ENCODE data around the gene MINDY3. TPM values are rescaled to one million over a fixed set of nuclear protein-coding genes. Genes with fewer than 3 reads are reported as not detected.
"Not testable (repeated sequence)": the region's sequence is repeated elsewhere in the genome, so short reads cannot be mapped to it uniquely, and the experiment has no call there.

The MINDY3 gene
- polyA plus RNA-seq = 4.5 TPM

GRCh38 chr10:15859906-15860691 lies at the start of gene MINDY3:
Gene MINDY3, minus strand, starts transcription at chr10:15860507. Its CDS starts 208 bp downstream, at chr10:15860299.
- H3K4me1 Mint-ChIP-seq = peaks cover 25 to 34% (median 32%) of the 10 kb centered on the region in 3 donors

GRCh38 chr10:15901889-15902288 lies 41.6 kb upstream of the MINDY3 start:
- H3K4me3 Mint-ChIP-seq = no peak overlapping the region
- H3K36me3 Mint-ChIP-seq = no peaks in the 10 kb centered on the region
- H3K9me3 Mint-ChIP-seq = no peaks in the 10 kb centered on the region
- H3K4me1 Mint-ChIP-seq = no peaks in the 10 kb centered on the region
- H3K27ac Mint-ChIP-seq = no peak overlapping the region
- H3K27me3 Mint-ChIP-seq = peaks cover 16% of the 10 kb centered on the region

More at GRCh38 chr10:15859906-15860691, at the start of gene MINDY3:
- H3K9me3 Mint-ChIP-seq = no peaks in the 10 kb centered on the region
- peaks cover 4% of the 10 kb centered on the region for H3K27me3 Mint-ChIP-seq
- peak within 1 kb of the TSS; percentile 94 to 98 (median 96) for H3K27ac Mint-ChIP-seq
- H3K36me3 Mint-ChIP-seq = peaks cover 5% of the 10 kb centered on the region
- H3K4me3 Mint-ChIP-seq = peak within 1 kb of the TSS; percentile 96 to 100 (median 99)

GRCh38 chr10:15898046-15898445 lies 37.7 kb upstream of the MINDY3 start:
- Mint-ChIP-seq H3K4me3 (no peak overlapping the region), H3K27me3 (peaks cover 23% of the 10 kb centered on the region), H3K36me3 (no peaks in the 10 kb centered on the region), H3K9me3 (peaks cover 0 to 4% (median 0%) of the 10 kb centered on the region in 3 donors), H3K4me1 (no peaks in the 10 kb centered on the region), H3K27ac (no peak overlapping the region)

- Mint-ChIP-seq H3K4me1 (no peaks in the 10 kb centered on the region), H3K4me3 (no peak overlapping the region), H3K36me3 (no peaks in the 10 kb centered on the region), H3K9me3 (peaks cover 0 to 4% (median 0%) of the 10 kb centered on the region in 3 donors), H3K27ac (no peak overlapping the region), H3K27me3 (peaks cover 22% of the 10 kb centered on the region)
Observed at GRCh38 chr10:15897287-15897686, 37.0 kb upstream of the MINDY3 start.

- H3K36me3 Mint-ChIP-seq = no peaks in the 10 kb centered on the region
- H3K27ac Mint-ChIP-seq = no peak overlapping the region
- no peak overlapping the region for H3K4me3 Mint-ChIP-seq
- peaks cover 0 to 4% (median 0%) of the 10 kb centered on the region in 3 donors for H3K9me3 Mint-ChIP-seq
- H3K4me1 Mint-ChIP-seq = no peaks in the 10 kb centered on the region
- peaks cover 22% of the 10 kb centered on the region for H3K27me3 Mint-ChIP-seq
Observed at GRCh38 chr10:15896654-15897053, 36.3 kb upstream of the MINDY3 start.

GRCh38 chr10:15884447-15884846 lies 24.1 kb upstream of the MINDY3 start:
- H3K27ac Mint-ChIP-seq = no peak overlapping the region
- peaks cover 26% of the 10 kb centered on the region for H3K27me3 Mint-ChIP-seq
- H3K36me3 Mint-ChIP-seq = peaks cover 1% of the 10 kb centered on the region

GRCh38 chr10:15881542-15881941 lies 21.2 kb upstream of the MINDY3 start:
- Mint-ChIP-seq H3K4me1 (no peaks in the 10 kb centered on the region), H3K27me3 (peaks cover 27% of the 10 kb centered on the region), H3K9me3 (no peaks in the 10 kb centered on the region), H3K36me3 (no peaks in the 10 kb centered on the region), H3K4me3 (no peak overlapping the region), H3K27ac (no peak overlapping the region)

More at GRCh38 chr10:15884447-15884846, 24.1 kb upstream of the MINDY3 start:
- H3K4me1 Mint-ChIP-seq = no peaks in the 10 kb centered on the region
- no peaks in the 10 kb centered on the region for H3K9me3 Mint-ChIP-seq
- no peak overlapping the region for H3K4me3 Mint-ChIP-seq

- H3K27ac Mint-ChIP-seq = no peak overlapping the region
- H3K4me1 Mint-ChIP-seq = no peaks in the 10 kb centered on the region
Observed at GRCh38 chr10:15879663-15880062, 19.4 kb upstream of the MINDY3 start.

GRCh38 chr10:15879058-15879457 lies 18.8 kb upstream of the MINDY3 start:
- no peak overlapping the region for H3K27ac Mint-ChIP-seq
- no peaks in the 10 kb centered on the region for H3K4me1 Mint-ChIP-seq
- peaks cover 14% of the 10 kb centered on the region for H3K27me3 Mint-ChIP-seq
- H3K36me3 Mint-ChIP-seq = peaks cover 2% of the 10 kb centered on the region
- peaks cover 0 to 4% (median 3%) of the 10 kb centered on the region in 3 donors for H3K9me3 Mint-ChIP-seq
- no peak overlapping the region for H3K4me3 Mint-ChIP-seq

More at GRCh38 chr10:15879663-15880062, 19.4 kb upstream of the MINDY3 start:
- Mint-ChIP-seq H3K9me3 (no peaks in the 10 kb centered on the region), H3K27me3 (peaks cover 14% of the 10 kb centered on the region), H3K4me3 (no peak overlapping the region), H3K36me3 (peaks cover 2% of the 10 kb centered on the region)

- H3K9me3 Mint-ChIP-seq = peaks cover 0 to 10% (median 3%) of the 10 kb centered on the region in 3 donors
- peaks cover 4% of the 10 kb centered on the region for H3K36me3 Mint-ChIP-seq
- H3K4me3 Mint-ChIP-seq = no peak overlapping the region
- H3K4me1 Mint-ChIP-seq = no peaks in the 10 kb centered on the region
- H3K27me3 Mint-ChIP-seq = peaks cover 17% of the 10 kb centered on the region
- no peak overlapping the region for H3K27ac Mint-ChIP-seq
Observed at GRCh38 chr10:15877836-15878576, 17.7 kb upstream of the MINDY3 start.

GRCh38 chr10:15876274-15876673 lies 16.0 kb upstream of the MINDY3 start:
- not testable (repeated sequence) for H3K4me1 Mint-ChIP-seq
- Mint-ChIP-seq H3K9me3 (peaks cover 0 to 11% (median 3%) of the 10 kb centered on the region in 3 donors), H3K27me3 (peaks cover 15% of the 10 kb centered on the region)

GRCh38 chr10:15872645-15873044 lies 12.3 kb upstream of the MINDY3 start:
- not testable (repeated sequence) for H3K36me3 Mint-ChIP-seq, H3K4me1 Mint-ChIP-seq, H3K27ac Mint-ChIP-seq, H3K4me3 Mint-ChIP-seq
- Mint-ChIP-seq H3K9me3 (peaks cover 0 to 11% (median 3%) of the 10 kb centered on the region in 3 donors), H3K27me3 (peaks cover 13% of the 10 kb centered on the region)

More at GRCh38 chr10:15876274-15876673, 16.0 kb upstream of the MINDY3 start:
- H3K36me3 Mint-ChIP-seq, H3K4me3 Mint-ChIP-seq, H3K27ac Mint-ChIP-seq: not testable (repeated sequence)

- H3K27me3 Mint-ChIP-seq = peaks cover 10% of the 10 kb centered on the region
- H3K27ac Mint-ChIP-seq = no peak overlapping the region
- H3K4me3 Mint-ChIP-seq = no peak overlapping the region
- H3K4me1 Mint-ChIP-seq = no peaks in the 10 kb centered on the region
- peaks cover 0 to 11% (median 3%) of the 10 kb centered on the region in 3 donors for H3K9me3 Mint-ChIP-seq
- peaks cover 4% of the 10 kb centered on the region for H3K36me3 Mint-ChIP-seq
Observed at GRCh38 chr10:15871823-15872222, 11.5 kb upstream of the MINDY3 start.

- Mint-ChIP-seq H3K4me3 (no peak overlapping the region), H3K27me3 (peaks cover 15% of the 10 kb centered on the region), H3K9me3 (peaks cover 3 to 14% (median 3%) of the 10 kb centered on the region in 3 donors), H3K27ac (no peak overlapping the region), H3K4me1 (no peaks in the 10 kb centered on the region), H3K36me3 (peaks cover 2% of the 10 kb centered on the region)
Observed at GRCh38 chr10:15869935-15870334, 9.6 kb upstream of the MINDY3 start.

GRCh38 chr10:15868006-15868405 lies 7.7 kb upstream of the MINDY3 start:
- Mint-ChIP-seq H3K36me3 (peaks cover under 1% of the 10 kb centered on the region), H3K4me1 (no peaks in the 10 kb centered on the region), H3K4me3 (no peak overlapping the region), H3K27ac (no peak overlapping the region), H3K9me3 (peaks cover 0 to 4% (median 3%) of the 10 kb centered on the region in 3 donors), H3K27me3 (peaks cover 14% of the 10 kb centered on the region)
